Iris pigment epithelial cell (primary cell): ENCODE results near the gene SYNJ2.
"Not testable (repeated sequence)": the region's sequence is repeated elsewhere in the genome, so short reads cannot be mapped to it uniquely, and the experiment has no call there.

Experiments
- DNase-seq: peaks from one replicate; pipeline ENCODE4 v3.0.0-alpha.2; 2011; ENCODE audit warnings: low read depth

The SYNJ2 gene

GRCh38 chr6:157981395-157982101, at the start of gene SYNJ2:
TSS of gene SYNJ2 (plus strand) at chr6:157981863. CDS start at chr6:157981962, 99 bp downstream.
- peak; percentile 89 for DNase-seq

- DNase-seq = no peak
These were observed 45.9 kb upstream of the SYNJ2 start for GRCh38 chr6:157935786-157936185.

GRCh38 chr6:157937318-157937717, 44.3 kb upstream of the SYNJ2 start:
- DNase-seq = no peak

- DNase-seq = no peak
These were observed 43.7 kb upstream of the SYNJ2 start for GRCh38 chr6:157937916-157938315.

- DNase-seq = not testable (repeated sequence)
These were observed 41.2 kb upstream of the SYNJ2 start for GRCh38 chr6:157940375-157941036.

- no peak for DNase-seq
These were observed 40.4 kb upstream of the SYNJ2 start for GRCh38 chr6:157941101-157941863.

- no peak for DNase-seq
These were observed 39.3 kb upstream of the SYNJ2 start for GRCh38 chr6:157942351-157942750.

GRCh38 chr6:157943249-157943963, 38.3 kb upstream of the SYNJ2 start:
- no peak for DNase-seq

GRCh38 chr6:157943964-157944283, 37.7 kb upstream of the SYNJ2 start:
- DNase-seq = no peak

- peak; percentile 61 for DNase-seq
These were observed 36.4 kb upstream of the SYNJ2 start for GRCh38 chr6:157944983-157945931.

GRCh38 chr6:157946053-157946617, 35.5 kb upstream of the SYNJ2 start:
- no peak for DNase-seq

- peak; percentile 38 for DNase-seq
These were observed 34.7 kb upstream of the SYNJ2 start for GRCh38 chr6:157946865-157947532.

- not testable (repeated sequence) for DNase-seq
These were observed 30.8 kb upstream of the SYNJ2 start for GRCh38 chr6:157950899-157951298.

GRCh38 chr6:157951828-157952227, 29.8 kb upstream of the SYNJ2 start:
- DNase-seq = no peak

GRCh38 chr6:157952861-157953351, 28.8 kb upstream of the SYNJ2 start:
- no peak for DNase-seq

- DNase-seq = no peak
These were observed 28.0 kb upstream of the SYNJ2 start for GRCh38 chr6:157953580-157954091.

- DNase-seq = peak; percentile 41
These were observed 27.2 kb upstream of the SYNJ2 start for GRCh38 chr6:157954150-157955117.

GRCh38 chr6:157955675-157956074, 26.0 kb upstream of the SYNJ2 start:
- no peak for DNase-seq
